Erythroblast (primary cell): ENCODE results near the gene SMC6.

ENCODE experiments used
- DNase-seq, 2 experiments: peaks; one replicate each; lab custom pipeline; 2025; lab: John Stamatoyannopoulos, UW
- GATA1 ChIP-seq: IDR thresholded peaks from 2 replicates; pipeline ENCODE4 v1.6.1; 2011; ENCODE audit warnings: low read depth, mild to moderate bottlenecking, control low read depth, low read length, moderate library complexity
- POLR2A ChIP-seq: IDR thresholded peaks from 2 replicates; pipeline ENCODE4 v1.6.1; 2011; ENCODE audit warnings: mild to moderate bottlenecking, low read length

SMC6 gene

DNA sequence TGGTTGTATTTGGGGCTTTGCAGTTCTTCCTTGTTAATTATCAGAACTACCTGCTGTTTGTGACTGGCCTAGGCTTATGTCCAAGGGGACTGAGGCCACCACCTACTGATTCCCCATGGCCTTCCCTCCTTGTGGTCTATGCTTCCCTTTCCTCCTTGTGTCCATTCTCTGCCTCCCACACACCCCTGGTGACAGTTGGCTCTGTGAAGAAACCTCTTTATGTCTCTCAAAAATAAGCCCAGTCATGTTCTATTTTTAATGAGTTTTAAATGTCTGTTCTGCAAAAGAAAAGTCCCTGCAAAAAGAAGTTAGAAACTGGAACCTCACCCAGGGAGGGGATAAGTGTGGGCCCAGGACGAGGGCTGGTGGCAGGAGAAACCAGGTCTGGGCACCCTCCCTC lies 105.0 kb downstream of the SMC6 start:
- DNase-seq = no peak
- no peak for TF ChIP-seq GATA1
- no peak for TF ChIP-seq POLR2A

DNA sequence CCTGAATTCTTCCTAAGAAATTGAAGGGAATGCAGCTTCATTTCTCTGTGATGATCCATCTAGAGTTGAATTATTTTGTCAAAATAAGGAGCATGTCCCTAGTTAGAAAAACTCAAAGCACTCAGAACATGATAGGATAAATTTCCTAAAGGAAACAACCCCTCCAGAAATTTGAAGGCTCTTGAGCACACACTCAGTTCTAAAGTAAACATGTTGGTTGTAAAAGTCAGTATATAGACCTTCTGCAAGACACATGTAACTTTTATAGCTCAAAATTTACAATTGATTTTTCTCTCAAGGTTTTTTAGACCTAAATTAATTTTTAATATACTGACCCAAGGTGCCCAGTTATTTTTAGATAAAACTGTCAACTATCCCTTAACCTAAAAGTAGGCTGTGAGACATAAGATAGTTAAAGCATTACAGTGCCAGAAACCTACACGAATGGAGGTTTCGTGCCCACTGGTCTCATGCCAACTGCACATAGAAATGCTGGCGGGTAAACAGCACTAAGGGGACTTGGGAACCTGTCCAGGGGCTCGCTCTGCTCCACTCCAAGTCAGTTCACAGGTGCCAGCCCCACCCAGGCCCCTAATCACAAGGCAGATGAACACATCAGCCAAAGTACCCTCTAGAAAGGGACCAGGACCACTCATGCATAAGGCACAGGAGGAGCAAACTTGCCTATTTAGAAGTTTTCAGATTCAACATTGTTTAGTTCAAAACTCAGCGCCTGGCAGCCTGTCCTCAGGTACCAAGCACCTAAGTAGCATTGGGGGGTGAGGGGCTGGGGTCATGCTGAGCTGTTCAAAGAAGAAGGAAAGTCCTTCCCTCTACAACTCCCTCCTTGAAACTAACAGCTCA lies 106.5 kb downstream of the SMC6 start:
- TF ChIP-seq GATA1 = no peak
- TF ChIP-seq POLR2A = no peak
- no peak for DNase-seq

DNA sequence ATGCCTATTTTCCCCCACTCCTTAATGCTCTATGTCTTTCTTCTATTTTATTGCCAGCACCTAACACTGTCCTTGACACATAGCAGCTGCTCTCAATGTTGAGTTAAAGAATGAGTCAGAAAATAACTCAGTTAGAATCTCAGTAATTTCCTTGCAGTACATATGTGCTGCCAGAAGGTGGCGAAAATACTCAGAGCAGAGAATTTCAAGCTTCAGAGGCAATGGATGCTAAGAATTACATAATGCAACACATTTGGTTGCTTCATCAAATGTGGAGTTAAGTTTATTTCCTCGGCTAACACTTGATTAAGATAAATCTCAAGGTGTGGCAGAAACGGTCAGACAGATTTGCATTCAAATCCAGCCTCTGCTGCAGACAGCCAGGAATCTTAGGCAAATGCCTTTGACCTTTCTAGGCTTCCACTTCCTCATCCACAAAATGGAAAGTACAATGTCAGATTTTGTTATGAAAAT lies 107.5 kb downstream of the SMC6 start:
- DNase-seq = peak; percentile 46 to 74
- TF ChIP-seq POLR2A (no peak), GATA1 (no peak)

DNA sequence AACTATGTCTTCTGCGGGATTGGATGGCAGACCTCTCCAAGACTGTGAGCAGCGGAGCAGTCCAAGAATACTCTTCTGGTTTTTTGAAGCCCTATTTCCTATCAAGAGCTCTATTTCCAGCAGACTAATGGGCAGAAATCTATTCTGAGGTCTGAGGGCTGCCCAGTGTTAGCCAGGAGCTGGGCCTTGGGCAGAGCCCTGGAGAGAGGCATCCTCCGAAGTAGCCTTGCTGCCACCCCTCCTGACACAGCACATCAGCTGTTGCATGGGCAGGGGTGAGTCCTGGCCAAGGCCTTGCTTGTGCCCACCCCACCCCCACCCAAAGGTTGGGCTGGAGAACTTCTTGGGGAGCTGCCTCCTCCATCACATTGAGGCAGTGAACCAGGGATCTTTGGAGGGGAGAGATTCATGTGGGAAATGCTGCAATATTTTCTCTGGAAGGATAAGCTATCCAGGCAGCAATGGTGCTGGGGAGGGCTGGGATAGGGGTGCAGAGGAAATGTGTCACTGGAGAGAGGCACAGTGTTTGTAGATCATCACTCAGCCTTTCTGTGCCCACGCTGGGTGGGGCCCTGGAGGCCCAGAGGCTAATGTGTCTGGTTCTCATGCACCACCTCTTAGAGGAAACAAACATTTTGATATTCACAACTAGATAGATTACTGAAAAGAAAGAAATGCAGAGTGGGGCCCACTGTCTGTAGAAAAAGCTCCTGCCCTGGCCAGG lies 108.5 kb downstream of the SMC6 start:
- TF ChIP-seq POLR2A (no peak), GATA1 (no peak)
- no peak for DNase-seq

DNA sequence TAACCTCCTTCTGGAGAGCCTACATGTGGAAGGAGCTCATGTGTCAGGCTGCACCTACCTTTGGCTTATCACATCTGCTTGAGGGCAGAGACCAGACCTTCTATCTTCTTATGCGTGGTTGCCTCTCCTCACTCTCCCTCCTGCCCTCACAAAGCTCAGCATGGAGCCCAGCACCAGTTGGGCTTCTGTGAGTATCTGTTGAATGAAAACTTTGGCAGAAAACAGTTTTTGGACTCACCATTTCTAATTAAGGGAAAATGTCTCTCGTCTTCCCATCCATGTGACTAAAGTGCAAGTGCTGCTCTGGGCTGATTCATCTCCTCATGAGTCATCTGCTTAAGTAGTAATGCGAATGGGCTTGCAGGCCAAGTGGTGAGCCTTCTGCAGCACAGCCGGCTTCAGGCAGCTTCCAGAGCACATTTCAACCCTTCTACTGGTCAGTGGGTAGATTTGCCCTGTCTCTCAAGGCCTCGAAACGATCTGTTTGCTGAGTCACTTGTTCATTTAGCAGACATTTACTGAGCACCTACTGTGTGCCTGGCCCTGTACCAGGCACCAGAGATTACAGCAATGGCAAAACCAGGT lies 110.5 kb downstream of the SMC6 start:
- DNase-seq = peak in 1 of 2 experiments; percentile 45
- TF ChIP-seq GATA1 (no peak), POLR2A (no peak)

DNA sequence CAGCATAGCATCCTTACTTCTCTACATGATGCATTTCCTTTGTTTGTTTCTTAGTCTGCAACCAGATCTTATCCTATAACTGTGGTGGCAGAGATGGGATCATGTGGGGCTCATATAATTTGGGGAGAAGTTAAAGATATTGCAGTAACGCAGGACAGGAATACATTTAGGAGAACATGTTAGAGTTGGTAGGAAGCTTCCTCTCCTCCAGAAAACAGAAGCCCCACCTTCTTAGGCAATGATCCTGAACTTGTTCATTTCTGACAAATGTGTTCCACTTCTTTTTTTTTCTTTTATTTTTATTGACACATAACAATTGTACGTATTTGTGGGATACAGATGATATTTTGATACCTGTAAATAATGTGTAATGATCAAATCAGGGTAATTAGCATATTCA lies 113.2 kb downstream of the SMC6 start:
- TF ChIP-seq POLR2A (no peak), GATA1 (no peak)
- no peak for DNase-seq

DNA sequence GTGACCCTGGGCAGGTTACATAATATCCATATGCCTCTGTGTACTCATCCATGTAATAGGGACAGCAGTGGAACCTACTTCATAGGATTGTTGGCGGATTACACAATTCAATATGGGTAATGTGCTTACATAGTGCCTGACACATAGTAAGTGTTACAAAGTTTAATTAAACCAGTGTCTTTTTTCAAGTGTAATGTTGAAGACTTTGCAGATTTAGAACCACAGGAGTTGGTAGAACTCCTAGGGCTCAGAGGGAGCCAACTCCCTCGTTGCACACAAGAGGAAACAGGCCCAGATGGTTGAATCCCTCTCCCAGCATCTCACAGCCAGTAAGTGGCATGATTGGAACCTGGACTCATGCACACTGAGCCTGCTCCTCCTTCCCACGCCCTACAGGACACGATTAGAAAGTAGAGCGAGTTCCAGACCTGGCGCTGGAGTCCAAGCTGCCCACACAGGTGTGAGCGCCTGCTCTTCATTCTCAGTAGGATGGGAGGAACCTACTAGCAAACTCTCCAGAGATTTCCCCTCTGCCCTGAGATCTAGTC lies 115.3 kb downstream of the SMC6 start:
- no peak for TF ChIP-seq POLR2A
- TF ChIP-seq GATA1 = no peak
- DNase-seq = no peak

DNA sequence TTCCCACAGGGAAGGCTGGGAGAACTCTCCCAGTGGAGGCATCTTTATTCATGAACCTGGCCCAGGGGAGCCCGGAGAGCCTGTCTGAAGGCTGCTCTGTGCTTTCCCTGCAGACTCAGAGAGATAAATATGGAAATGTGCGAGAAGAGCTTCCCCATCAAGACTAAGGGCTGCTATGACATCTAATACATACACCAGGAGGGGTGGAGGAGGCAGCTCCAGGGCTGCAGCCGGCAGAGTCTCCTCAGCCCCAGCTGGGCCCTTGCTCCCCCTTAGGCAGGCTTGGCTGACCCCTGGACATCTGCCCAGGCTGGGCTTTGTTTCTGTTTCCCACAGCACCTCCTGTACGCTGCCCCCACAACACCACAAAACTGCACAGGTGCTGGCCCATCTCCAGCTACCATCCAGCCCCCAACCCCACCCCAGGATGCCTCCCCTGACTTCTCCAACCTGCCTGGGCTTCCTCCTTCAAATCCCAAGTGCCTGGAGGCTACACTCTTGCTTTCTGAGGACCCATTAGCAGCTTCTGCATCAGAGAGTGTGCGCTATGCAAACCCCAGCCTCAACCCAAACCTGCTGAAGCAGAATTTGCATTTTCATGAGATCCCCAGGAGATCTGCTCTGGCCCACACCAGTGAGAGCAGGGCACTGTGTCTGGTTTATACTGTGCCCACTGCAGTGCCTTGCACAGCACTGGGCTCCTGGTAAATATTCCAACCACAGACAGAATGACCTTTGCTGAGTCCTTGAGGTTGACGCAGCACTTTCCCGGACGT lies 116.3 kb downstream of the SMC6 start:
- no peak for DNase-seq
- no peak for TF ChIP-seq POLR2A

DNA sequence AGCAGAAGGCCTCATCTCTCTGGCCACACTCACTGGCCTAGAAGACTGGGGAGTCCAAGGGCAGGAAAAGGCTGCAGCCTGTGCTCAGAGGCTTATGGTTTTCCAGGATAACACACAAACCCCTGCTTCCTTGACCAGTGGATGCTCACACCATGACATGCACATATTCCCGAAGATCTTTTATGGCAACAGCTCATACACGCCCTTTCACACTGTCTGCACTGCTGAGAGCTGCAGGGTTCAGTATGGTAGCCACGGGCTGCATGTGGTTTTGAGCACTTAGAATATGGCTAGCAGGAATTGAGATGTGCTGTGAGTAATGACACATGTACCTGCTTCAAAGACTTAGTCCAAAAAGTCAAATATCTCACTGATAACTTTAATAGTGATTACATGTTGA lies 117.4 kb downstream of the SMC6 start:
- TF ChIP-seq POLR2A (no peak), GATA1 (no peak)
- no peak for DNase-seq

DNA sequence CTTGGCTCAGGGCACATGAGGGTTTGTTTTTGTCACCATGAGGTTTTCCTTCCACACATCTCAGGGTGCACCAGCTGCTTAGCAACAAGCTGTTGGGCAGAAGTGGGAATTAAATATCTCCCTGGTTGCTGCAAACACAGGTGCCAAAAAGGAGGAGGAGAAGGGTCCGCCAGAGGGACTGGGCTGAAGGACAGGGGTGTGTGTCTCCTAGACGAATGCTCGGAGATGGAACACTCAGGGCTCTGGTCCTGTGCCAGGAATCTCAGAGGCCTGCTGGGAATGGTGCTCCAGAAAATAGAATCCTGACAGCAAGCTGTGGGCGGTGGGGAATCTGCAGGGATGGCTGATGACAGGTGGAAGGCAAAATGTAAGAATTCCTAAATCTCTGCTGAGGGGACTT lies 118.6 kb downstream of the SMC6 start:
- TF ChIP-seq POLR2A (no peak), GATA1 (no peak)
- no peak for DNase-seq

DNA sequence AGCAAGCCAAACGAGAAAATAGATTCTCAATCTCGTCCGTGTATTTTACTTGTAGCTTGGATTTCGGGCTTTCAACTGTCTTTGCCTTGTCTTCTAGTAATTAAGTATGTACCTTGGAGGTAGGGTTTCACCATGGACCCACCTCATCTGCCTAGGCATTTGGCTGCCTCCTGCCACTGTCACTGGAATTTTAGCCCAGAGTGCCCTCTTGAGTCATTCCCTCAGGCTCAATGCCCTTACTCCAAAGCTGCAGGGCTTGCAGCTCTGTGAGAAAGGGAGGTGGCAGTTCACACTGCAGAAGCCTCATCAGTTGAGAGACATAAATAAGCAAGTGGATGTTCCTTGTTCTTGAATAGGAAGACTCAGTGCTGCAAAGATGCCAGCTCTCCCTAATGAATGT lies 123.5 kb downstream of the SMC6 start:
- DNase-seq = no peak
- TF ChIP-seq POLR2A (no peak), GATA1 (no peak)

DNA sequence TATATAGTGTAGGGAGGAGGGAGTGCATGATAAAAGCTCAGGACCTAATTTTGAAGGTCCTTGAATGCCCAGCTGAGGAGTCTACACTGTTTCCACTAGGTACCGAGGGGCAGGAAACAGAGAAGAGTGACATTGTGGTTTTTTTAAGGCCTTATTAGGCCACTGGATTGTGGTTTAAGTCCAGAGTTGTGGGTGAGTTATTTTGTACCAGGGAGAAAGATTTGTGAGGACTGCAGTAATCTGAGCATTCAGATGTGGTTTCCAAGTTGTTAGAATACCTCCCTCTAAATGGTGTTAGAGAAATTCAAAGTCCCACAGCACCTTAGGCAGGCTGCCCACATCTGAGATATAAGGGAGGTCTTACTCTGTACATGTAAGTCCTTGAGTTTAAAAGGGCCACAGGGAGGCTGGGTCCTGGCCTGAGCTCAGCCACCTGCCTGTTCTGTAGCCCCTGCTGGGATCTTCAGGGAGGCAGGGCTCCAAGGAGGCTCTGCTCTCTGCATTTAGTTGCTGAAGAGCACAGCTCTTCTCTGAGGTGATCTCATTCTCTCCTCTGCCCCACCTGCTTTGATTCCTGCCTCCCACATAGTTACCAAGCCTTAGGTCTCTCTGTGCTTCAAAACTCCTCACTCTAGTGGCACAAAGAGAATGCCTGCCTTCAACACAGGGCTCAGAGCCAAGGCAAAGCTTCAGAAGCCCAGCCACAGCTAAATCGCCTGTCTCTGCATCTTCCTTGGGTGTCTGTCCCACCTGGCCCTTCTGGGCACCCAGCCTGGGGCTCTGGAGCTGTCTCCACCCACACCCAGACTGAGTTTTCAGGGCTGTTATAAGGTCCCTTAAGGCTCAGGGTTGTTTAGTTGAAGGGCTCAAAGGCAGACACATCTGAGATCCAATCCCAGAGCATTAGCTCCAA lies 125.0 kb downstream of the SMC6 start:
- DNase-seq = no peak
- TF ChIP-seq POLR2A (no peak), GATA1 (no peak)

DNA sequence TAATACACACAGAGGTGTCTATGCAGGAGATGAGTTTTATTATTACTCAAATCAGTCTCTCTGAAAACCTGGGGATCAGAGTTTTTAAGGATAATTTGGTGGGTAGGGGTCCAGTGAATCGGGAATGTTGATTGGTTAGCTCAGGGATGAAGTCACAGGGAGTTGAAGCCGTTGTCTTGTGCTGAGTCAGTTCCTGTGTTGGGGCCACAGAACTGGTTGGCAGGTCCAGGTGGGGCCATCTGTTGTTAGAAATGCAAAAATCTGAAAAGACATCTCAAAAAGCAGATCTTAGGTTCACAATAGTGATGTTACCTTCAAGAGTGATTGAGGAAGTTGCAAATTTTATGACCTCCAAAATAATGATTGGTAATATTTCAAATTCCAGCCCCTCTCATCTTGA lies 126.2 kb downstream of the SMC6 start:
- TF ChIP-seq POLR2A (no peak), GATA1 (no peak)
- DNase-seq = no peak
